Mesothelial cell of epicardium (in vitro differentiated cells): ENCODE results near the gene THADA. TPM values are rescaled to one million over a fixed set of nuclear protein-coding genes. Genes with fewer than 3 reads are reported as not detected.

ENCODE experiments used
- DNase-seq, 2 experiments: peaks; one replicate each; pipeline ENCODE4 v3.0.0; 2021; ENCODE audit warnings: low spot score in 2 of 2; ENCODE audit not compliant: unreplicated experiment in 2 of 2
- H3K27ac Mint-ChIP-seq: 2 replicates; pipeline ENCODE4 v1.8.0; 2021; ENCODE audit warnings: mixed read lengths
- H3K27me3 Mint-ChIP-seq: 2 replicates; pipeline ENCODE4 v1.8.0; 2021; ENCODE audit warnings: low read depth, mixed read lengths
- H3K36me3 Mint-ChIP-seq: 2 replicates; pipeline ENCODE4 v1.8.0; 2021; ENCODE audit warnings: mixed read lengths
- H3K4me1 Mint-ChIP-seq: 2 replicates; pipeline ENCODE4 v1.8.0; 2021; ENCODE audit warnings: mixed read lengths
- H3K4me3 Mint-ChIP-seq: 2 replicates; pipeline ENCODE4 v1.8.0; 2021; ENCODE audit warnings: mild to moderate bottlenecking, moderate library complexity, mixed read lengths
- H3K9me3 Mint-ChIP-seq: 2 replicates; pipeline ENCODE4 v1.8.0; 2021; ENCODE audit warnings: mixed read lengths
- CTCF ChIP-seq: fragments of 200-600 bp; sonication (generic); IDR thresholded peaks from one replicate; pipeline ENCODE4 v1.5.0; 2021; ENCODE audit warnings: antibody characterized with exemption; ENCODE audit not compliant: unreplicated experiment
- total RNA-seq: library from RNA; stranded (reverse); gene quantifications from 3 replicates; pipeline ENCODE4 v1.2.1, GENCODE V29; 2021

The THADA gene
- total RNA-seq, 1 donor from 2014 or later, result 33.6 TPM

- Mint-ChIP-seq H3K9me3 (peaks cover 7% of the 10 kb centered on the region), H3K27me3 (no peaks in the 10 kb centered on the region), H3K4me1 (peaks cover 35% of the 10 kb centered on the region), H3K36me3 (peaks cover 2% of the 10 kb centered on the region), H3K4me3 (no peak overlapping the region), H3K27ac (no peak overlapping the region)
- no peak for TF ChIP-seq CTCF
- no peak for DNase-seq
Observed at GRCh38 chr2:43356774-43357173, 239.1 kb downstream of the THADA start.

GRCh38 chr2:43355399-43355798 lies 240.4 kb downstream of the THADA start:
- Mint-ChIP-seq H3K9me3 (peaks cover 7% of the 10 kb centered on the region), H3K27ac (peak overlapping the region; percentile 4), H3K4me1 (peaks cover 42% of the 10 kb centered on the region), H3K4me3 (no peak overlapping the region), H3K36me3 (peaks cover 2% of the 10 kb centered on the region), H3K27me3 (no peaks in the 10 kb centered on the region)
- no peak for TF ChIP-seq CTCF
- no peak for DNase-seq

- Mint-ChIP-seq H3K27ac (peak overlapping the region; percentile 91), H3K4me1 (peaks cover 67% of the 10 kb centered on the region)
Observed at GRCh38 chr2:43349904-43350303, 245.9 kb downstream of the THADA start.

GRCh38 chr2:43348908-43349661 lies 246.8 kb downstream of the THADA start:
- no peak overlapping the region for H3K4me3 Mint-ChIP-seq
- no peak for TF ChIP-seq CTCF
- no peaks in the 10 kb centered on the region for H3K27me3 Mint-ChIP-seq
- H3K36me3 Mint-ChIP-seq, result no peaks in the 10 kb centered on the region
- no peak for DNase-seq
- peaks cover 72% of the 10 kb centered on the region for H3K4me1 Mint-ChIP-seq
- peak overlapping the region; percentile 91 for H3K27ac Mint-ChIP-seq
- H3K9me3 Mint-ChIP-seq, result peaks cover 3% of the 10 kb centered on the region

More at GRCh38 chr2:43349904-43350303, 245.9 kb downstream of the THADA start:
- peaks cover 7% of the 10 kb centered on the region for H3K9me3 Mint-ChIP-seq
- H3K36me3 Mint-ChIP-seq, result peaks cover 2% of the 10 kb centered on the region
- no peaks in the 10 kb centered on the region for H3K27me3 Mint-ChIP-seq
- no peak for TF ChIP-seq CTCF
- H3K4me3 Mint-ChIP-seq, result no peak overlapping the region
- no peak for DNase-seq

DNA sequence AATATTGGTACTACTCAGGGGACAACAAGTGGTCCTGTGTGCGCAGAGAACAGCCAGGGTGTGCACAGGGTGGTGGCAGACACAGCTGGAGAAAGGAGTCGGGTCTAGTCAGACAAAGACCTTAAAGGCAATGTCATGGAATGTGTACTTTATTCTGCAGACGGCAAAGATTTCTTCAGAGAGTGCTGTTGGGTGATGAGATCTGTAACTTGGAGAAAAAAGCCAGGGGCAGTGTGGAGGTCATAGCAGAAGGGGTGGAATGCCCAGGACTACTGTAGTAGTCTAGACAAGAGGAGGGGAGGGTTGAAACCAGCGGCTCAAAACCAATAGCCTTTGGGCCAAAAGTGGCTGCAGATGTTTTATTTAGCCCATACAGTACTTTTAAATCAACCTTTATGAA lies 248.1 kb downstream of the THADA start:
- Mint-ChIP-seq H3K27me3 (no peaks in the 10 kb centered on the region), H3K9me3 (no peaks in the 10 kb centered on the region), H3K36me3 (no peaks in the 10 kb centered on the region), H3K27ac (peak overlapping the region; percentile 91), H3K4me3 (no peak overlapping the region), H3K4me1 (peaks cover 84% of the 10 kb centered on the region)
- no peak for DNase-seq
- TF ChIP-seq CTCF, result no peak
